Measurements from ENCODE around the gene CDC42BPG. TPM values are rescaled to one million over a fixed set of nuclear protein-coding genes. Genes with fewer than 3 reads are reported as not detected.

The CDC42BPG gene
- total RNA-seq, 4 donors from 2014 or later: 0.33 to 0.46 (median 0.39) TPM; not detected in 1

DNA sequence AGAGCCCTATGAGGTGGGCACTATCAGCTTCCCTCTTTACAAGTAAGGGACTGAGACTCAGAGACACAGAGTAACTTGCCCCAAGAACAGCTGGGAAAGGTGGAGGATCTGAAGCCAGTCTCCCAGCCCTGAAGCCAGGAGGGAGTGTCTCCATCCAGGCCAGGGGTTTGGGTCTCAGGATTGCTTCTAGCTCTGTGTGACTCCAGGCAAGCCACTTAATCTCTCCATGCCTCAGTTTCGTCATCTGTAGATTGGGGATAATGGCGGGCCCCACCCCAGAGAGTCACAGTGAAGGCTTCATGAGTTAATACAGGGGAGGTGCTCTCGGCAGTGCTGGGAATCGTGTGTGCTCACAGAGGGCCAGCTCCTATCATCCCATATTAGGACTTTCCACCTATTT is 52.0 kb downstream of the CDC42BPG start:
- no peak overlapping the region for H3K27ac ChIP-seq (replicated peaks in 1 of 4)
- TF ChIP-seq POLR2AphosphoS5 (IDR thresholded peaks at IDR 0.05): no peak
- TF ChIP-seq POLR2A (IDR thresholded peaks at IDR 0.05; ENCODE audit: low read depth): no peak
- TF ChIP-seq EP300 (IDR thresholded peaks at IDR 0.05): no peak
- TF ChIP-seq CTCF (IDR thresholded peaks at IDR 0.05): no peak
- no peaks in the 10 kb centered on the region for H3K9me3 ChIP-seq
- intact Hi-C loops (cut with DNase I): no loop called here
- no peak for DNase-seq (ENCODE audit: extremely low spot score)
- no peaks in the 10 kb centered on the region for H3K27me3 ChIP-seq
- WGBS: 91% methylated on average over 4 of the region's 4 CpGs
- peaks cover 18 to 84% (median 61%) of the 10 kb centered on the region in 4 donors for H3K36me3 ChIP-seq
- H3K4me1 ChIP-seq: peaks cover 0 to 10% (median 8%) of the 10 kb centered on the region in 4 donors
- no peak overlapping the region for H3K4me3 ChIP-seq

- Histone ChIP-seq H3K27me3 (no peaks in the 10 kb centered on the region), H3K27ac (replicated peaks in 1 of 4) (no peak overlapping the region), H3K36me3 (peaks cover 15 to 78% (median 54%) of the 10 kb centered on the region in 4 donors), H3K9me3 (no peaks in the 10 kb centered on the region), H3K4me3 (no peak overlapping the region), H3K4me1 (peaks cover 0 to 12% (median 8%) of the 10 kb centered on the region in 4 donors)
- TF ChIP-seq CTCF (IDR thresholded peaks at IDR 0.05) (no peak), POLR2A (IDR thresholded peaks at IDR 0.05; ENCODE audit: low read depth) (no peak), POLR2AphosphoS5 (IDR thresholded peaks at IDR 0.05) (no peak), EP300 (IDR thresholded peaks at IDR 0.05) (no peak)
- 94% methylated on average over 5 of the region's 14 CpGs for WGBS
- no peak for DNase-seq (ENCODE audit: extremely low spot score)
- intact Hi-C loops (cut with DNase I): no loop called here
These were observed 52.6 kb downstream of the CDC42BPG start for GRCh38 chr11:64791781-64792291.

- peaks cover 0 to 12% (median 8%) of the 10 kb centered on the region in 4 donors for H3K4me1 ChIP-seq
- peaks cover 4 to 64% (median 40%) of the 10 kb centered on the region in 4 donors for H3K36me3 ChIP-seq
- H3K27me3 ChIP-seq: no peaks in the 10 kb centered on the region
- no peak for DNase-seq (ENCODE audit: extremely low spot score)
- TF ChIP-seq CTCF (IDR thresholded peaks at IDR 0.05) (no peak), POLR2AphosphoS5 (IDR thresholded peaks at IDR 0.05) (no peak), EP300 (IDR thresholded peaks at IDR 0.05) (no peak), POLR2A (IDR thresholded peaks at IDR 0.05; ENCODE audit: low read depth) (no peak)
- H3K4me3 ChIP-seq: no peak overlapping the region
- no peak overlapping the region for H3K27ac ChIP-seq (replicated peaks in 1 of 4)
- intact Hi-C loops (cut with DNase I): no loop called here
- no peaks in the 10 kb centered on the region for H3K9me3 ChIP-seq
- WGBS: 85% methylated on average over 17 of the region's 25 CpGs
These were observed 54.0 kb downstream of the CDC42BPG start for GRCh38 chr11:64790205-64791095.

DNA sequence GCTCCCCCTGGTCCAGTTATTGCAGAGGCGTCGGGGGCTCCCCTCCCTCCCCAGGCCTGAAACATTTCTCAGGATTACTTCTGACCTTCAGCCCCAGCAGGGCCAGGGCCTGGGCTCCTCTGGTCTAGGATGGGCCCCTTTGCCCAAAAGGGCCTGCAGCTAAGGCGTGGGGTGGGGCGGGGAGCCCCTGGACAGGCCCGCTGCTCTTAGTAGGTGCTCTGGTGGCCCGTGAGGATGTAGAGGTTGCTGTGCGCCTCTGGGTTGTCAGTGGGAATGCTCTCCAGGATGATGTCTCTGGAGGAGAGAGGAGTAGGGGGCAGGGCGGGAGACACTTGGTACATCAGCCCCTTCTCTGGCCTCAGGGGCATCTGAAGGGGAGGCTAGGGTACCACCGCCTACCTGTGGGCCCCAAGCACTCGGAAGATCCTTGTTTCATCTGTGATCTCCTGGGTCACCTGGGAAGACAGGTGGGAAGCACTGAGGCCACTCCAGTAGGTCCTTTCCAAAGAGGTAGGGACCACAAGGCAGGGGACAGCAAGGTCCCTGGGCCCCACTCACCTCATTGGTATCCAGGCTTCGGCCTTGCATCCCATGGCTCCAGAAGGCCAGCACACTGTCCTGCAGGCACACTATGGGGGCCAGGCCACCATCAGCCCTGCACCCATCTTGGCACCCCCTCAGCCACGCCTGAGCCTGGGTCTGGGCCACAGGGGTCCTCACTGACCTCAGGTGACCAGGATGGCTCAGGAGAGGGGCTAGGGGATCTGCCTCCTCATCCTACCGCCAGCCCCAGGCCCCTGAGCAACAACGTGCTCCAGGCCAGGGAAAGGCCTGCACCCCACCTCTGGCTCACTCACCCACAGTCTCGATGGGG is 54.9 kb downstream of the CDC42BPG start:
- no peak overlapping the region for H3K27ac ChIP-seq (replicated peaks in 1 of 4)
- TF ChIP-seq CTCF (IDR thresholded peaks at IDR 0.05): no peak
- TF ChIP-seq POLR2A (IDR thresholded peaks at IDR 0.05; ENCODE audit: low read depth): no peak
- no peak for TF ChIP-seq EP300 (IDR thresholded peaks at IDR 0.05)
- no peak for TF ChIP-seq POLR2AphosphoS5 (IDR thresholded peaks at IDR 0.05)
- H3K9me3 ChIP-seq: no peaks in the 10 kb centered on the region
- peaks cover 0 to 12% (median 8%) of the 10 kb centered on the region in 4 donors for H3K4me1 ChIP-seq
- H3K27me3 ChIP-seq: no peaks in the 10 kb centered on the region
- intact Hi-C loops (cut with DNase I): loop anchor here (10.0 kb wide), 1 partner anchor 105 kb away; no protein-coding TSS in a partner anchor
- H3K4me3 ChIP-seq: no peak overlapping the region
- WGBS: 95% methylated on average over 14 of the region's 15 CpGs
- DNase-seq (ENCODE audit: extremely low spot score): no peak
- H3K36me3 ChIP-seq: peaks cover 4 to 57% (median 38%) of the 10 kb centered on the region in 4 donors

Data from esophagus muscularis mucosa (tissue), 4 donors.